ENCODE results near the gene NUP54.
A peak's percentile ranks its signal among the peaks of the same experiment; 100 is the strongest.

Gene NUP54

GRCh38 chr4:76188557-76188956, 40.4 kb upstream of the NUP54 start:
- TF ChIP-seq, protein P1, sequence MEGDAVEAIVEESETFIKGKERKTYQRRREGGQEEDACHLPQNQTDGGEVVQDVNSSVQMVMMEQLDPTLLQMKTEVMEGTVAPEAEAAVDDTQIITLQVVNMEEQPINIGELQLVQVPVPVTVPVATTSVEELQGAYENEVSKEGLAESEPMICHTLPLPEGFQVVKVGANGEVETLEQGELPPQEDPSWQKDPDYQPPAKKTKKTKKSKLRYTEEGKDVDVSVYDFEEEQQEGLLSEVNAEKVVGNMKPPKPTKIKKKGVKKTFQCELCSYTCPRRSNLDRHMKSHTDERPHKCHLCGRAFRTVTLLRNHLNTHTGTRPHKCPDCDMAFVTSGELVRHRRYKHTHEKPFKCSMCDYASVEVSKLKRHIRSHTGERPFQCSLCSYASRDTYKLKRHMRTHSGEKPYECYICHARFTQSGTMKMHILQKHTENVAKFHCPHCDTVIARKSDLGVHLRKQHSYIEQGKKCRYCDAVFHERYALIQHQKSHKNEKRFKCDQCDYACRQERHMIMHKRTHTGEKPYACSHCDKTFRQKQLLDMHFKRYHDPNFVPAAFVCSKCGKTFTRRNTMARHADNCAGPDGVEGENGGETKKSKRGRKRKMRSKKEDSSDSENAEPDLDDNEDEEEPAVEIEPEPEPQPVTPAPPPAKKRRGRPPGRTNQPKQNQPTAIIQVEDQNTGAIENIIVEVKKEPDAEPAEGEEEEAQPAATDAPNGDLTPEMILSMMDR (IDR thresholded peaks at IDR 0.05; ENCODE audit: low read depth, low read length): no peak
- no peak for DNase-seq (ENCODE audit: extremely low read depth, low read depth)

- no peak for DNase-seq (ENCODE audit: extremely low read depth, low read depth)
- TF ChIP-seq, protein P1 (IDR thresholded peaks at IDR 0.05; ENCODE audit: low read depth, low read length): no peak
Measured at GRCh38 chr4:76188149-76188548, 40.0 kb upstream of the NUP54 start.

GRCh38 chr4:76187152-76187551, 39.0 kb upstream of the NUP54 start:
- no peak for DNase-seq (ENCODE audit: extremely low read depth, low read depth)
- TF ChIP-seq, protein P1 (IDR thresholded peaks at IDR 0.05; ENCODE audit: low read depth, low read length): no peak

GRCh38 chr4:76182463-76182862, 34.3 kb upstream of the NUP54 start:
- TF ChIP-seq, protein P1 (IDR thresholded peaks at IDR 0.05; ENCODE audit: low read depth, low read length): no peak
- no peak for DNase-seq (ENCODE audit: extremely low read depth, low read depth)

GRCh38 chr4:76179398-76180318, 31.5 kb upstream of the NUP54 start:
- DNase-seq (ENCODE audit: extremely low read depth, low read depth): peak; percentile 58
- TF ChIP-seq, protein P1 (IDR thresholded peaks at IDR 0.05; ENCODE audit: low read depth, low read length): peak; percentile 91

DNA sequence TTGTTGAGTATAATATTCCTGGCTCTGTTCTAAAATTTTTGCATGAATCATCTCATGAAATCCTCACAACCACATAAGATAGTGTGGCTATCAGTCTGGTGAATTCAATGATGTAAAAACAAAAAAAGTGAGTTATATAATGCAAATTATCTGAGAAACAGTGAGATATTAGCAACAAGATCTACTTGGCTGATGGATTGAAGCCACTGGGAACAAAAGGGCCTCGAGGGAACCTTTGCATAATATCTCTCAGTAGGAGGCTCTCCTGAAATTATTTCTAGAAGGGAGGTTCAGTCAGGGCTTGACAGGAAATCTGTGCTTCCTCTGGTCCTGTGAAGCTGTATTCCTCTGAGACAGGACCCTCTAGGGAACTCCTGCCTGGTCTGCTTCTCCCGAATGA, 30.1 kb upstream of the NUP54 start:
- TF ChIP-seq, protein P1 (IDR thresholded peaks at IDR 0.05; ENCODE audit: low read depth, low read length): no peak
- no peak for DNase-seq (ENCODE audit: extremely low read depth, low read depth)

- no peak for DNase-seq (ENCODE audit: extremely low read depth, low read depth)
Measured at GRCh38 chr4:76177709-76178108, 29.5 kb upstream of the NUP54 start.

More at GRCh38 chr4:76177709-76178108, 29.5 kb upstream of the NUP54 start:
- TF ChIP-seq, protein P1 (IDR thresholded peaks at IDR 0.05; ENCODE audit: low read depth, low read length): no peak
